IPS DF 4.7 (cell line): Measurements from ENCODE around the gene RTN4.

Source experiments
- DNase-seq: peaks from one replicate; pipeline ENCODE4 v3.0.0-alpha.2; 2013; ENCODE audit warnings: low spot score; ENCODE audit errors: extremely low read depth

The RTN4 gene

GRCh38 chr2:54925022-54925421 lies 125.2 kb downstream of the RTN4 start:
- DNase-seq = no peak

- no peak for DNase-seq
Observed at GRCh38 chr2:54924121-54924520, 126.1 kb downstream of the RTN4 start.
